ELR (cell line): ENCODE measurements around the gene EIF4E2.
"Not testable (repeated sequence)": the region's sequence is repeated elsewhere in the genome, so short reads cannot be mapped to it uniquely, and the experiment has no call there.

Source experiments
- DNase-seq: peaks from one replicate; pipeline ENCODE4 v3.0.0-alpha.2; 2015; ENCODE audit warnings: low read depth

EIF4E2 gene

DNA sequence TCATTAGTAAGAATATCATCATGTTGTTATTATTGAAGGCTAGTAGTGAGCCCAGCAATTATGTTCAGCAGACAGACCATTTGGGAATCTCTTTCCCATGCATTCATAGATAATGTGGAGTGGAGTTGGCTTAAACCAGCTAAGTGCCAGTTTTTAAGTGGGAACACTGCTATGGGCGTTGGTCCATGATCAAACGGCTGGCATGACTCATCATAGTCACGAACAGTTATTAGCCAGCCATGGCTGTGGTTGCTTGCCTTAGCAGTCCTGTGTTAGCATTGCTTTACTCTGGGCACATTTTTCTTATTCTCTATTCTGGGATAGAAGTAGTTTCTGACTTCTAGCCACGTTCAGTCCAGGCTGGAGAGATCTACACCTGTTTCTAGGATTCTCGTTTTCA, 17.7 kb downstream of the EIF4E2 start:
- DNase-seq = peak; percentile 93

DNA sequence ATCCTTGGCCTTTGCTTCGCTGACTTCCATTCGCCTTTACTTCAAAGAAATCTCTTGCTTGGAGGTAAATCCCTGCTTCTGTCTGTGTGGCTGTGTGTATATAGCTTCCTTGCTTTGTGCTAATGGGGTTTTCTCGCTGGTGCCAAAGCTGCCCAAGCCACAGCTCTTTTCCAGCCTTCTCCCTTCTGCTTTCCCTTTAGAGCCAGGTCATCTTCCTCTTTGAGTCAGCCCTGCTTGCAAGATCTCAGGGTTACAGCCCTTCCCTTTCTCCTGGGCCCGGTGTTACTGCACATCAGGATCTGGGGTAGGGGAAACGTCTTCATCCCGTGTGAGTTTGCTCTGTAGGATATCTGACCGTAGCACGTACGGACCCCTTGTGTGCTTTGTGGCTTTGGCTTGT, 19.1 kb downstream of the EIF4E2 start:
- DNase-seq = no peak

DNA sequence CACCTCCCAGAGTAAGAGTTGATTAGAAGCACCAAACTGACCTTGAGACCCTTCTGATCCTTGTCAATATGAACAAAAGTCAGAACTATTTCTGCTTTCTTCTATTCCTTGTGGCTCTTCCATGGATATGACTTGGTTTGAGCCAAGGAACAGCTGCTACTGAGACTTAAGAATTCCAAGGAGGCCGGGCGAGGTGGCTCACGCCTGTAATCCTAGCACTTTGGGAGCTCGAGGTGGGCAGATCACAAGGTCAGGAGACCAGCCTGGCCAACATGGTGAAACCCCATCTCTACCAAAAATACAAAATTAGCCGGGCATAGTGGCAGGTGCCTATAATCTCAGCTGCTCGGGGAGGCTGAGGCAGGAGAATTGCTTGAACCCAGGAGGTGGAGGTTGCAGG, 20.0 kb downstream of the EIF4E2 start:
- DNase-seq = not testable (repeated sequence)

DNA sequence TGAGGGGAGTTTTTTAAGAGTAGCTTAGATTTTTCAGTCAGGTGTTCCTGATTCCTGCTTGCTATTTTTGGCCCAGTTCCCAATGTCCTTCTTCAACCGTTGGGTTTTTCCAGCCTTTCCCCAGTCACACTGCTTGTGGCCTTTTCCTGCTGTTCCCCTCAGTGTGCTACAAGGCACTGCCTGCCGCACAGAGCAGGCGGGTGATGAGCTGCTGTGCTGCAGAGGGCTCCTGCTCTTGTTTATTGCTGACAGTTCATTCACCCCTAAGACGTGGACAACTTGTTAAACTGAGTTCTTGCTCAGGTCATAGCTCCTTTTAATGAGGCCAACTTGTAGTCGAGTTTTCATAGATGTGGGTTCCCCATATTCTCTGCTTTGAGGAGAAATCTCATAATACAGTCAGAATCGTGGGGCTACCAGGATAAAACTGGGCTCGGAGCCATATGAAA, 20.6 kb downstream of the EIF4E2 start:
- DNase-seq = no peak

DNA sequence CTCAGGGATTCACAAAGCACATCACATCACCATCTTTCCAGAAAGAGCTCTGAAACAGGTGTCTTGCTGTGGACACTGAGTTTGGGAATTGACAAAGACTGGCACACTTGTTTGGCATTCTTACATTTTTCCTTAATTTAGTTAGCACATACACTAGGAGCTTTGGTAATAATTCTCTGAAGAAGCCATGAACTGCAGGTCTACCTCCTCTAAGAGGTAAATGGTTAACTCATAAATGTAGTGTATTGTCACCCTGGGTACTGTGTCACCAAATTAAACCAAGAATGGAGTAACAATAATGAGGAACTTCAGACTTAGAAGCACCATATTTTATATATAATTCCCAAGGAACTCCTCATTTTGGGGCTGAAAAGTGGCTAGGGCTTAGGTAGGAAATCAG, 22.6 kb downstream of the EIF4E2 start:
- DNase-seq = no peak

DNA sequence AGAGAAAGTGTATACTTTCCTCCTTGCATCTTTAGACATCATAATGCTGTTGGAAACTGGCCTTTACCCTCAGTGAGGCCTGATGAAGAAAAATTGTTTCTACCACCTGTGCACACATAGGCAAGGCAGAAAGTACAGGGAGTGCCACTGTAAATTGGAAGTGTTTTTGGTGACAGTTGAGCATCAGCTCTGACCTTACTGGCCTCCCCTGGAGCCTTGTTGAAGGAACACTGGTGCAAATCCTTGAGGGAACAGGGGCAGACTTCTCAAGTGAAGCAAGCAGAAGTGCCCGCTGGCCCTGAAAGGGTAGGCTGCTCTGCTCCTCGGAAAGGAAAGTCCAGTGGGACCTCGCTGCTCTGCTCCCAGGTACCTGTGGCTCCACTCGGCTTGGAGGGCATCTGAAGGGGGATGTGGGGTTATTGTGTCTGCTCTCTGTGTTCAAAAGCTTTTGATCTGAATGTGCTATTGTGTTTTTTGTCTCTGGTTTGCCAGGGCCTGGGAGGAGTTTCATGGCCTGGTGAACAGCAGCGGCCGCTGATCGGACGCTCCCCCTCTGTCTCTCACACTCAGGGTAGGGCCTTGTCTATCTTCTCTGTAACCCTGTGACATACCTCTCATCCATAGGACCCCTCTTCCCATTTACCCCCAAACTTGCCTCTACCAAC, 23.4 kb downstream of the EIF4E2 start:
- DNase-seq = no peak

DNA sequence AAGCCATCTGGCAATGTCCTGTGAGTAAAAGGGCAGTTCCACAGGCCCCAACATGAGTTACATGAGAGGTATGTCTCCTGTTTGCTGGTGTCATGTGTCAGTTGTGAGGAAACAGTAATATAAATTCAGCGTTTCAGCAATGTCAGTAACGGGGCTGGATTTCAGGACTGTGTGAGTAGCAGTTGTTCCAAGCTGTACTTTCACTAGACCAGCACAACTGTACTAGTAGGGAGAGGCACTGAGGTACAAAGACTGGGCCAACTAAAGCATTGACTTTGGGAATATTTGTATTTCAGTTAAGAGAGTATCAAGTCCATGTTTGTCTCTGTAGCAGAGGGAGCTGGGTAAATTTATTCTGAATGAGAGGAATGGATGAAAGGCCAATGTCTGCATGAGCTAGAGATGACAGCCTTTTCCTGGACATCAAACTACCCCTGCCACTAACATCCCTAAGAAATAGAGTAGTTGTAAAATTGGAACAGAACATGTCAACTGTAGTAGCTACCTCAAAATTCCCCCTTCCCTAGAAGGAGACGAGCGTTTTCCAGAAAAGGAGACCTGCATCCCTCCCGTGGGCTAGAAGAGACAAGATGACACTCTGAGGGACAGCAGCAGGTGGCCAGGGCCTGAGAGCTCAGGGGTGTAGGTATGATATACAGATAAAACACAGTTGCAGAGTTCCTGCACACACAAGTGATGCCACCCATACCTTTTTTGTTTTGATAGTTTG, 24.4 kb downstream of the EIF4E2 start:
- peak; percentile 53 for DNase-seq

DNA sequence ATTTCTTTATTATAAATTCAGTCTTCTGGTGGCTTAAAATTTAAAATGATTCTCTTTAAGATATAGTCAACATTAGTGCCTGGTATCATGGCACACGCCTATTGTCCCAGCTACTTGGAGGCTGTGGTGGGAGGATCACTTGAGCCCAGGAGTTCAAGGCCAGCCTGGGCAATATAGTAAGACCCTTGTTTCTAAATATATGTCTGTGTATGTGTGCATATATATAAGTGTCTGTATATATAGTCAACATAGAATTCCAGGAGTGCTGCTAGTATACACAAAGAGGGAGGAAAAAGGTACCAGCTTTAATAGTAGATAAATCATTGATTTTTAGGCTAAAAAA, 24.9 kb downstream of the EIF4E2 start:
- no peak for DNase-seq

DNA sequence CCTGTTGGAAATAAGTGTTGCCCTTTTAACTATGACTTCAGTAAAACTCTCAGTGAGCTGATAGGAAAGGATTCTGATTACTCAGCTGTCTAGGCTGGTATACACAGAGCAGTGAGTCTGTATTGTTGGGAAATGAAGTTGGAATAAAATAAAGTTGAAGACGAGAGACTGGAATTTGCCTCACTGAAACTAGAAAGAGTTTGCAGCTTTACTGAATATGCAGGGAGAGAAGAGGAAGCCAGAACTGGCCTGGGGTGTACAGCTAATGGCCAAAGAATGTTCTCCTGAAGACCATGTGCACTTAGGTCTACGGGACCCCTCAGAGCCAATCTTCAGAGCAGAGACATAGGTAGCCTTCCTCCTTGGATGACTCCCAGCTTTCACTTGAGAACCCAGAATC, 26.5 kb downstream of the EIF4E2 start:
- DNase-seq = peak; percentile 70

DNA sequence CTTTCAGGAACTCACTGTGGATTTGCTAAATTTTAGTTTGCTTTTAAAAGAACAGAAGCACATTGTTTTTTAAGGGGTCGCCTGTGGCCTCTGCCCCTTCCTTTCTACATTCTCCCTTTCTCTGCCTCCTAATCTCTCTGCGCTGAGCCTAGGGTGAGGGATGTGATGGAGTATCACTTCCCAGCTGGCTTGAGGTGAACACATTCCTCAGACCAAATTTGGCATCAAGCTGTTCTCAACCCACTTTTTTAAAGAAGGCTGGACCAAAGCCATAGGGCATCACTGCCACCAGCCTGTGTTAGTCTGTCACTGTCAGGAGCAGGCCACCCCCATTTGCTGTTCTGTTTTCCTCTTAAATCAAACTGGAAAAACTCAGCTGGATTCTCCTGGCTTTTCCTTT, 27.4 kb downstream of the EIF4E2 start:
- no peak for DNase-seq

DNA sequence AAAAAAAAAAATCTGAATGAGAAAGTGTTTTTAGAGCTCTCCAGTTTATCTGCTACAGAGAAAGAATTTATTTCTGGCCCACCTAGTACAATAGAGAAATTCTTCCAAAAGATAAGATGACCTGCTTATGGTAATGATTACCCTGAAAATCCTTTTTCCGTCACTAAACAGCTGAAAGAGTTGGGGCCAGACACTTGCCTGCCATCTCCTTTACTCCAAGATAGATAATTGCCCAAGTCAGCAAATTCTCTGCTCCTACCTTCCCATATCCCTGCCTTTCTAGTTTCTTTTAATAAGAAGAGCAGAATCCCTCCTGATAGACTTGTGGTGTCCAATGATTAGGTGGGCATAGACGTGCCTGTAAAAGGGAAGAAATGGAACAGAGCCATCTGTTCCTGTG, 28.1 kb downstream of the EIF4E2 start:
- no peak for DNase-seq

DNA sequence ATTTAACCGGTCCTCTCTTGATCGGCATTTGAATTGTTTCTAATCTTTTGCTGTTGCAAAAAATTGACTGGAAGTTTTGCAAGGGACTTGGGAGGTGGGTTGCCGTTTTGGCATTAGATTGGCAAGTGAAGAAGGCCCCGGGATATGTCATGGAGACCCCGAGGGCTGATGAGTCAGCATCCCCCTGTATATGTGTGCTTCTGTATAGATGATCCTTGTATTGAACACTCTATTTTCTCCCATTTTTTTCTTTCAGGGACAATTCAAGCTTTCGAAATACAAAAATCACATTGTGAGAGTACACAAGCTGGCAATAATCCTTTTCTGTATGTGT, 30.1 kb downstream of the EIF4E2 start:
- no peak for DNase-seq

DNA sequence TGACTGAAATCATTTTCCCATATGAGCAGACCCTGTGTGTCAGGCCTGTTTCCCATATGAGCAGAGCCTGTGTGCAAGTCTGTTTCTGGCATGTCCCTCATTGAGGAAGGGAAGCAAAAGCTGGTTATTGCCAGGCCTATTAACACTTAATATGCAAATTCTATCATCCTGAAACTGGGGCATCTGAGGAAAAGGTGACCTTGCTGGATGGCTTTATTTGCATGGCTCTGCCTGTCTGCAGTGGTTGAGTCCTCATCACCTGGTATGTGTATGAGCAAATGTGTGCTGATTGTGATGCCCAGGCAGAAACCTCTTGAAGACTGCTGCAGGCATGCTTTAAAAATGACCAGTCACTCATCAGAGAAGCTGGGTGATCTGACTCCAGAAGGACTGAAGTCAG, 31.2 kb downstream of the EIF4E2 start:
- no peak for DNase-seq

DNA sequence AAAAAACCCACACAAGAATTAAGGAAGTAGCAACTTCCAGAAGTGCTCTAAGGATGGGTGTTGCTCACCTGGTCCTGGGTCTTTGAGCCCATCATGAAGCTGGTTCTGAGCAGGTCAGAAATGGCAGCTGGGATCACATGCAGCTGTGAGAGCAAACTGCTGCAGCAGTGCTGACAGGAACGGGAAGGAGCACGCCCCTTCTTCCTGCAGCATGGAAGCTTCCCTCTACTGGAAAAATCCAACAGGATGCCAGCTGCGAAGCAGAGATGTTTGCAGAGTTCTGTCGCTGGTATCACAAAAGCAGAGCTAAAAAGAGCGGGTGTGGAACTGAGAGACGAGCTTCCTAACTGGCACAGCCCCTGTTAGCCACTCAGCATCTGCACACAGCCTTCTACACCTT, 33.7 kb downstream of the EIF4E2 start:
- DNase-seq = no peak

DNA sequence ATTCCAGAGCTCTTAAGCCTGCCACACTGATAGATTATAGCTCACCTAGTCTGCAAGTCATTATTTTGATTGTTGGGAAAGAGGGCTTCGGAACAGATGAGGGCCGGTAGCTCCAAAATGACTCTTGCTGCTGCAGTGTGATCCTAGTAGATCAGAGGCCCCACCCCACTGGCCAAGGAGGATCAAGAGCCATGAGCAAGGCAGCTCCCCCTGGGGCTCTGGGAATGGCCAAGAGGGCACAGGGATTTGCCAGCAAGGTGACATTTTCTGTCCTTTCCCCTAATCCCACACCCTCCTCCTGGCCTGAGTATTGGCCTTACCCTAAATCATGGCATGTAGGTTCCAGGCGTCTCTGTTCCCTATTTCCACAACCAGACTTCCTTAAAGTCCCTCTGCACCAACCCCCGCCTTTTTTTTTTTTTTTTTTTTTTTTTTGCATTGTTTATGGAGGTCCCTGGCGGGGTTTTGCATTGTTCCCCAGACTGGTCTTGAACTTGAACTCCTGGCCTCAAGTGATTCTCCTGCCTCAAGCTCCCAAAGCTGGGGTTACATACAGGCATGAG, 36.5 kb downstream of the EIF4E2 start:
- DNase-seq = no peak

DNA sequence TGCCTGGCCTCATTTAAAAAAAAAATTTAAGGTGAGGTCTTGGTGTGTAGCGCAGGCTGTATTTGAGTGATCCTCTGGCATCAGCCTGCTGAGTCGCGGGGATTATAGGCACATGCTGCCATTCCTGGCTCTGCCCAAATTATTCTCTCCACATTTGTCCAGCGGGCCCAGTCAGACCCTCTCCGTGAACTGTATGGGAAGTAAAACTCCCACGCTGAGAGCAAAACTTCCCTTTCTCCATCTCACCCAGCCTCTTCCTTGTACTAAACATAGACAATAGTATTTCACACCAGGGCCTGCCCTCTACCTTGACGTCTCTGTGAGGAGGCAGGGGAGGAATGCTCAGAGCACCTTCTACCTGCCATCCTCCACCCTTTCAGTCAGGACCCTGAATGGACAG, 37.0 kb downstream of the EIF4E2 start:
- DNase-seq = no peak

DNA sequence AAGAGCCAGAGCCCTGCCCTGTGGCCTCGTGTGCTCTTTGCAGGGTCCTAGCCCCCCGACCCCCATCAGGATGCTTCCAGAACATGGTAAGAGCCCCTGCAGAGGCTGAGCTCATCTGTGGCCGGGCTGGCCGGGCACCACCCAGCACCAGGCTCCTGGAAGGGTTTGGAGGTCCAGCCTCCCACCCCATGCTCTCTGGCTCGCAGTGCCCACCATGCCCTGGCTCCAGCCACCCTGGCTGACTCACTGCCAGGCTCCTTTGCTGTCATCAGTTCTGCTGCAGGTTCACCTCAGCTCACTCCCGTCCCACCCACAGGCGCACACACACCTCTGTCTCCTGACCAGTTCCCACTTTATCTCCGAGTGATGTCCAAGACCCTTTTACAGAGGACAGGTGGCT, 37.5 kb downstream of the EIF4E2 start:
- DNase-seq = no peak

DNA sequence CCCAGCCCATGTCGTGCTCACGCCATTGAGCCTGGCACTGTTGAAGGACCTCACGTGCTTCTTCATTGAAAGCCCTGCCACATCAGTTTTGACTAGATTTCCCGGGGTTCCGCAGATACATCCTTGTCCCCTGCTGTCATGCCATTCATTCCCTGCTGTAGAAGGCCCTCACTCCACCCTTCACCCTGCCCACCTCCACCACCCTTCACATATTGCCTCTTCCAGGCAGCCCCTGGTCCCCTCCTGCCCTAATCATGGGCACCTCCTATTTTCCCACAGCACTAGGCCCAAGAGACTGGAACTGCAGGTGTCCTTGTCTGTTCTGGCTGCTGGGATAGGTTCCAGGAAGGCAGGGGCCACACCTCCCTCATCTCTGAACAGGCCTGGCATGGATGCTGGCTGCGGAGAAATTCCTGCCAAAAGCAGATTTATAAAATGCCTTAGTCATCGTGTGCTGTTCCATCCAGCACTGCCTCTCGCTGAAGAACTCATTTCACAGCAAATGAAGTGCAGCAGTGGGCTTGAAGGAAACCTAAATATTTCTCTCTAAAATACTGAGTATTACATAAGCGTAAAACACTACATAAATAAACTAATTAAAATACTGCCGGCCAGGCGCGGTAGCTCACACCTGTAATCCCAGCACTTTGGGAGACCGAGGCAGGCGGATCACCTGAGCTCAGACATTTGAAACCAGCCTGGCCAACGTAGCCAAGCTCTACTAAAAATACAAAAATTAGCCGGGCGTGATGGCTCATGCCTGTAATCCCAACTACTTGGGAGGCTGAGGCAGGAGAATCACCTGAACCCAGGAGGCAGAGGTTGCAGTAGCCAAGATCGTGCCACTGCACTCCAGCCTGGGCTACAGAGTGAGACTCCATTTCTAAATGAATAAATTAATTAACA, 38.4 kb downstream of the EIF4E2 start:
- peak; percentile 61 for DNase-seq

DNA sequence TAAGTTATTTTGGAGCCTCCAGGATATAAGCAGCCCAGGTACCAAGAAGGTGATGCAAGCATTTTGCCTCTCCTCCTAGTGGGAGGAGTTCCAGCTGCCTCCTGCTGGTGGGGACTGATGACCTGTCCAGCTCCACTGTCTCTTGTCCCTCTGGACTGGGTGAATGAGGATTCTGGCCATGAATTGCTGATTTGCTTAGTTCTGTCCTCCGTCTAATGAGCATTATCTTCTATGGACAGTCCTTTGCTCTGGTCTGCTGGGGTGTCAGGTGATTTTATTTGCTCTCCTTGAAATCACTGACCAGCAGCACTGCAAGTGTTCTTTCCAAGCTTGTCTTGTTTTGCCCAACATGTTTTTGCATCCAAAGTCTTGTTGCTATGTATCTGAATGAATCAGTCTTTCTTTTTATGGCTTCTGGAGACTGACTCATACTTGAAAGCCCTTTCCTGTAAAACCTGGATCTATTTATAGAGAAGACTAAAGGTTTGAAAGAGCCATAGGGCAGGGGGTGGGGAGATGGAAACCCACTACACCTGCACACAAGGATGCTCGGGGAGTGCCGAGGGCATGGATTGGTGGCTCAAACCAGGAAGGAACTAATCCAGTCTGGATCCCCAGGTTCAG, 42.4 kb downstream of the EIF4E2 start:
- peak; percentile 86 for DNase-seq

DNA sequence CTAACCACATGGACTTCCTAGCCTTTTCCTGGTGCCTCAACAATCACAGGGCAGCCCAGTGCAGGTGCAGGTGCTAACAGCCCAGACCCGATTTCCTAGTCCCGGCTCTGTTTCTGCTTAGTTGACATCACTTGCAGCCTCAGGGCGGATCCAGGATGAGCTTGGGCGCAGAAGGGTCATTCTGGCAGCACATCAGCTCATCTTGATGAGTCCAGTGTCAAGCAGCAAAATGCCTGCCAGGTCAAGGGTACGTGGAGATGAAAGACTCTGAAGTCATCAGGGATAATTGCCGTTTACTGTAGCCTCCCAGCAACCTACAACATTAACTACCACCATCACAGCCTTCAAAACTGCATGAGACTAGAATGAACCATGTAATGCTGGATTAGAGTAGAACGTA, 43.5 kb downstream of the EIF4E2 start:
- no peak for DNase-seq

DNA sequence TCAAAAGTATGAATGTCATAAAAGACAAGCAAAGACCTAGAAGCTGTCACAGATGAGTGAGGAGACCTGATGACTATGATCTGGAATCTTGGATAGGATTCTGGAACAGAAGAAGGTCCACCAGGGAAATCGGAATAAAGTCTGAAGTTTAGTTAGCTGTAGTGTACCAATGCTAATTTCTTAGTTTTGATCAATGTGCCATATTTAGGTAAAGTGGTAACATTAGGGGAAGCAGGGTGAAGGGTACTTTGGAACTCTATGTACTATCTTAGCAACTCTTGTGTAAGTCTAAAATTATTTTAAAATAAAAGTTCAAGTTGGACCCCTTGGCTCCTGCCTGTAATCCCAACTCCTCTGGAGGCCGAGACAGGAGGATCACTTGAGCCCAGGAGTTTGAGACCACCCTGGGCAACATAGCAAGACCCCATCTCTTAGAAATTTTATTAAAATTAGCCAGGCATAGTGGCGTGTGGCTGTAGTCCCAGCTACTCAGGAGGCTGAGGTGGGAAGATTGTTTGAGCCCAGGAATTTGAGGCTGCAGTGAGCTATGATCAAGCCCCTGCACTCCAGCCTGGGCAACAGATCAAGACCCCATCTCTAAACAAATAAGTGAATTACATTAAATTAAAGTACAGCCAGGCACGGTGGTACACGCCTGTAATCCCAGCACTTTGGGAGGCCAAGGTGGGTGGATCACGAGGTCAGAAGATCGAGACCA, 47.0 kb downstream of the EIF4E2 start:
- no peak for DNase-seq

DNA sequence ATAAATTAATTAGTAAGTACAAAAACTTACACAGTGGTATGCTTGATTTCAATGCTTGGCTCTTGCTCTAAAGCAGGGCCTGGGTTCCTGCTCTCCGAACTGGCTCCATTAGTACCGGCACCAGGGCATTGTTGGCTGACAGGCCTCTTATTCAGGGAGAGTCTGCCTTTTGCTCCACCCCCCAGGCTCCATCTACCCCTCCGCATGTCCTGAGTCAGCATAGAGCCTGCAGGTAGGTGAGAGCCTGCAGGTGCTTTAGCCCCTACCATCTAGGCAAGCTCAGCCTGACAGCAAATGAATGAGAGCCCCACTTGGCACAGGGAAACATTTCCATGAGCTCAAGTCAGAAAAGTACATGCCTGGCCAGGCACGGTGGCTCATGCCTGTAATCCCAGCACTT, 47.8 kb downstream of the EIF4E2 start:
- no peak for DNase-seq
